Activated naive CD8-positive, alpha-beta T cell treated with anti-CD3 and anti-CD28 coated beads, Interleukin-2, amount 50 U/mL, for 24 hours (primary cell): ENCODE measurements around the gene PVALB.

Experiments
- ATAC-seq: fragments of 150-1000 bp; cut with Tn5 transposase; one replicate; pipeline ENCODE4 v1.10.0; 2021
- DNase-seq: peaks from one replicate; pipeline ENCODE4 v3.0.0; 2021
- H3K27ac Mint-ChIP-seq: one replicate; pipeline ENCODE4 v1.8.0; 2021; ENCODE audit warnings: mild to moderate bottlenecking, mixed read lengths
- H3K27me3 Mint-ChIP-seq: one replicate; pipeline ENCODE4 v1.8.0; 2021; ENCODE audit warnings: mixed read lengths
- H3K36me3 Mint-ChIP-seq: one replicate; pipeline ENCODE4 v1.8.0; 2021; ENCODE audit warnings: low read depth, mixed read lengths
- H3K4me1 Mint-ChIP-seq: one replicate; pipeline ENCODE4 v1.8.0; 2021; ENCODE audit warnings: mixed read lengths
- H3K4me3 Mint-ChIP-seq: one replicate; pipeline ENCODE4 v1.8.0; 2021; ENCODE audit warnings: mild to moderate bottlenecking, moderate library complexity, mixed read lengths
- H3K9me3 Mint-ChIP-seq: one replicate; pipeline ENCODE4 v1.8.0; 2021; ENCODE audit warnings: mixed read lengths

The PVALB gene

GRCh38 chr22:36776722-36777121 is 40.1 kb downstream of the PVALB start:
- peak overlapping the region; percentile 83 for H3K27ac Mint-ChIP-seq
- DNase-seq (peak; percentile 16), ATAC-seq (no peak)
- no peaks in the 10 kb centered on the region for H3K27me3 Mint-ChIP-seq
- H3K4me3 Mint-ChIP-seq = peak overlapping the region; percentile 87
- peaks cover 46% of the 10 kb centered on the region for H3K4me1 Mint-ChIP-seq
- no peaks in the 10 kb centered on the region for H3K36me3 Mint-ChIP-seq
- no peaks in the 10 kb centered on the region for H3K9me3 Mint-ChIP-seq

DNA sequence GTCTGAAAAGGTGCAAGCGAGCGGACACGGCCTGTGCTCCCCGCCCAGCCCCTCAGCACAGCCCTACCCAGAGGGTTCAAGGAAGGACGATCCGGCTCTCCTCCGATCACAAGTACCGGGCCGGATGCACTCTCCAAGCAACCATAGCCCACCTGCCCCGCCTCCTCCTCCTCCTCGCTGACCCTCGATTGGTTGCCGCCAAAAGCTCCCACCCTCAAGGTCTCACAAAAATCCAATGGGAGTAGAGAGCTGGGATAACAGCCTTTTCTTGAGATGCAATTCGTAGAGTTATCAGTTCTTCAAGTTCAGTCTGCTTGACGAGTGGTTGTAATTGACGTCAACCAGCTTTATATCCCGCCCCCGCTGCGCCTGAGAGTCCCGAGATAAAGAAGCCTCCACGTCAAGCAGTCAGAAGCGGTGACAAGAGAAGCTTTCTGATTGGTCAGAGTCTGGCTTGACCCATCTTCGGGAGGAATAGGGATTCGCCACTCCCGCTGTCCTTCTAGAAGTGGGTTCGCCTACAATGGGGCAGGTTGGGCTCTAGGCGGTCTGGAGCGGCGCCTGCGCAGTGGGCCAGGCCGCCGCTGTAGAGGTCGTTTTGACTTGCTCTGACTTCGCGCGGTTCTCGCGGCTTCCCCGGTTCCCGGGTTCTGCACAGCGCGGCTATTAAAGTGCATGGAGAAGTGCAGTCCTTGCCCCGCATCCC is 40.7 kb downstream of the PVALB start, which contains the start of gene IFT27:
IFT27 (minus strand) TSS at position 156 of the 706 bp plus-strand sequence. CDS start 412 bp downstream, outside the sequence.
- peak; percentile 93 for DNase-seq
- peak; percentile 97 for ATAC-seq
- Mint-ChIP-seq H3K27ac (peak within 1 kb of the TSS; percentile 83), H3K4me3 (peak within 1 kb of the TSS; percentile 87), H3K4me1 (peaks cover 40% of the 10 kb centered on the region), H3K27me3 (no peaks in the 10 kb centered on the region), H3K9me3 (no peaks in the 10 kb centered on the region), H3K36me3 (no peaks in the 10 kb centered on the region)

DNA sequence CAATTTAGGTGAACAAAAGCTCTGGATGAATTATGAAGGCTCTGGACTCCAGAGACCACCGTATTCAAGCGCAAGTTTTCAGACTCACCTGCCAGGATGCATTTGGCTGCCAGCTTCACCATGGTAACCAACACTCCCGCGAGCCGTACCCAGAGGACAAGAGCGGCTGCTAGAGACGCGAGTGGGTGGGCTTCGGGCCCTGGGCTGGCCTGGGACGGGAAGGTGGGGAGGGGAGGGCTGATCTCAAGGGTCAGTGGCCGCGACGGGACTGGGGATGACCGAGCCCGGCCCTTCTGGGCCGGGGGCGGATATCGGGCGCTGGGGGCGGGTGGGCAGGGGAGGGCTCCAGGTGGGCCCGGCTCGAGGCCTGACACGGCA is 41.3 kb downstream of the PVALB start:
- H3K4me1 Mint-ChIP-seq = peaks cover 40% of the 10 kb centered on the region
- peak overlapping the region; percentile 87 for H3K4me3 Mint-ChIP-seq
- ATAC-seq (no peak), DNase-seq (peak; percentile 33)
- no peaks in the 10 kb centered on the region for H3K36me3 Mint-ChIP-seq
- H3K27me3 Mint-ChIP-seq = no peaks in the 10 kb centered on the region
- no peaks in the 10 kb centered on the region for H3K9me3 Mint-ChIP-seq
- H3K27ac Mint-ChIP-seq = peak overlapping the region; percentile 83

DNA sequence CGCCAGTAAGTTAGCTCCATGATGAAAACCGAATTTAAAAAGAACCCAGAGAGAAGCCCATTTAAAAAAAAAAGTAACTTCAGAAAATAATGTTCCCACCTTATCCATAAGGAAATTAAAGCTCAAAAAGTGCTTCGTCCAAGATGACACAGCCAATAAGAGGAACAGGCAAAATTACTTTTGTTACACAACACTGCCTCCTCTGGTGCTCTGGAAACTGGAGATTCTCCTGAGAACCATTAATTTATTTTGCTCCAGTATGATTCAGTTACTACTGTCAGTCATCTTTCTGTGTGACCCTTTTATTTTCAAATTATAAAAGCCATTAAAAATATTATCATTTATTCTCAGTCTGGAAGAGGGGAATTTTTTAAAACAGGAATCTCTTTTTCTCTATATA is 42.9 kb downstream of the PVALB start:
- ATAC-seq (no peak), DNase-seq (no peak)
- no peaks in the 10 kb centered on the region for H3K27me3 Mint-ChIP-seq
- no peak overlapping the region for H3K27ac Mint-ChIP-seq
- peaks cover 38% of the 10 kb centered on the region for H3K4me1 Mint-ChIP-seq
- H3K36me3 Mint-ChIP-seq = no peaks in the 10 kb centered on the region
- no peaks in the 10 kb centered on the region for H3K9me3 Mint-ChIP-seq
- no peak overlapping the region for H3K4me3 Mint-ChIP-seq

GRCh38 chr22:36772451-36772850 is 44.4 kb downstream of the PVALB start:
- Mint-ChIP-seq H3K36me3 (no peaks in the 10 kb centered on the region), H3K4me1 (peaks cover 24% of the 10 kb centered on the region), H3K27ac (no peak overlapping the region), H3K27me3 (no peaks in the 10 kb centered on the region), H3K9me3 (no peaks in the 10 kb centered on the region), H3K4me3 (no peak overlapping the region)
- no peak for DNase-seq
- no peak for ATAC-seq

DNA sequence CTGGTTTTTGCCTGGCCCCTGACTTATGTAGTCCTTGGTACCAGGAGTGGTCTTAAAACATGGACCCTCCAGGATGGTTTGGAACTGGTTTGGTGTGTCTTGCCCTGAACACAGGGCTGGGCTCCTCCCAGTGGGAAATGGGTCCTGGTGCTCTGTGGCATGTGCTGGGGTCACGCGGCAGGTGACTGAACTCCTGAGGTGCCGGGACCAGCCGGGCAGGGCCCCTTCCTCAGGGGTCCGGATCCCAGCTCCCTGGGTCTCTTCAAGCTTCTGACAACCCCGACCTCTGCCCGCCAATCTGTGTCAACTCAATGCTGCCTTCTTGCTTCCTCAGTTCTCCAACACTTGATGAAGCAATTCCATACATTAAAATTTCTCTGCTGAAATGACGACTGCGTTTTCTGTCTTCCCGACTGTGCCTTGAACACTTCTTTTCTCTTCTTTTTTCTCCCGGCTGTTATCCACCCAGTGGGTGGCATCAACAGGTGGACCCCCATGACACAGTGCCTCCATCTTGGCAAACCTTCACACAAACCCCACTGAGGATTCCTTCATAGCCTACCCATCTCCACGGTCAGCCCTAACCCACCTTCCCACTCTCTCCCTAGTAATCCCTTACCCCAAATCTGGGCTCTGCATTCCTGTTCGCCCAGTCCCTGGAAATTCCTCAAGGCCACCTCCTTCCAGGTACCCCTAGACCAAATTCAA is 45.3 kb downstream of the PVALB start:
- Mint-ChIP-seq H3K36me3 (no peaks in the 10 kb centered on the region), H3K27ac (no peak overlapping the region)

GRCh38 chr22:36770513-36771231 is 46.2 kb downstream of the PVALB start:
- Mint-ChIP-seq H3K36me3 (no peaks in the 10 kb centered on the region), H3K27ac (no peak overlapping the region), H3K9me3 (no peaks in the 10 kb centered on the region), H3K27me3 (no peaks in the 10 kb centered on the region), H3K4me3 (no peak overlapping the region), H3K4me1 (peaks cover 12% of the 10 kb centered on the region)
- no peak for ATAC-seq
- DNase-seq = no peak

More for the DNA sequence above, 45.3 kb downstream of the PVALB start:
- H3K4me3 Mint-ChIP-seq = no peak overlapping the region
- no peaks in the 10 kb centered on the region for H3K9me3 Mint-ChIP-seq
- DNase-seq (no peak), ATAC-seq (no peak)
- no peaks in the 10 kb centered on the region for H3K27me3 Mint-ChIP-seq
- H3K4me1 Mint-ChIP-seq = peaks cover 15% of the 10 kb centered on the region

DNA sequence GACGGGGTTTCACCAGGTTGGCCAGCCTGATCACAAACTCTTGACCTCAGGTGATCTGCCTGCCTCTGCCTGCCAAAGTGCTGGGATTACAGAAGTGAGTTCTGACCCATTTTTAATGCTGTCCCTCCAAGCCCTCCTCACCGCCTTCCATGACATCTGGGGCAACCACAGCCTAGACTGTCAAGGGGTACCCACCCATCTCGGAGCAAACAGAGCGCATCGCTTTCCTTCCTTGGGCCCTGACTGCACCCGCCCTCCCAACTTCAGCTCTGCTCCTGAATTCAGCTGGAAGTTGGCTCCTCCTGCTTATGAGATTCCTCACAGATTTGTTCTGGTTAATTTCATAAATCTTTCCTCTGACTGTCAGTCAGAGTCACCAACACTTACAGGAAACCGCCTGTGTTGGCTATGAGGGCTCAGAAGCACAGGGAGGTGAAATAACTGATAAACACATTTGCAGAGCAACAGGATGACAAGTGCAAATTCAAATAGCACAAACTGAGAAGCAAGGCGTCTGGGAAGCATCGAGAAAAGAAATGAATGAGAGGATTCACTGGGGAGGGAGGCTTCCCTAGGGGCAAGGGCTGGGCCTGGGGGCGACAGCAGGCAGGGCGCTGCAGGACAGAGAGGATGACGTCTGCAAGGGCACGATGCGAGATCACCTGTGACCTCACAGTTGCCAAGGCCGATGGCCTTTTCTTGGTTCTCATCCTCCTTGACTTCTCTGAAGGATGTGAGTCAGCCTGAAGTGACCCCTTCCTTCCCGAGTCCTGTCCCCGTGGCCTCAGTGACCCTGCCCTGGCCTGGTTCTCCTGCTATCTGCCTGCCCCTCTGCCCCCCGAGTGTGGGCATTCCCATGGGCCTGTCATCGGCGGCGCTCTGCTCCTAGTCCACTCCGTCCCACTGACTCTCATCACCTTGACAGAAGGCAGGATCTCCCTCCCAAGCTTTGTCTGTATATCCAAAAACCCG is 47.0 kb downstream of the PVALB start:
- DNase-seq (no peak), ATAC-seq (no peak)
- Mint-ChIP-seq H3K9me3 (no peaks in the 10 kb centered on the region), H3K27ac (no peak overlapping the region), H3K36me3 (no peaks in the 10 kb centered on the region), H3K27me3 (no peaks in the 10 kb centered on the region), H3K4me1 (peaks cover 6% of the 10 kb centered on the region), H3K4me3 (no peak overlapping the region)

DNA sequence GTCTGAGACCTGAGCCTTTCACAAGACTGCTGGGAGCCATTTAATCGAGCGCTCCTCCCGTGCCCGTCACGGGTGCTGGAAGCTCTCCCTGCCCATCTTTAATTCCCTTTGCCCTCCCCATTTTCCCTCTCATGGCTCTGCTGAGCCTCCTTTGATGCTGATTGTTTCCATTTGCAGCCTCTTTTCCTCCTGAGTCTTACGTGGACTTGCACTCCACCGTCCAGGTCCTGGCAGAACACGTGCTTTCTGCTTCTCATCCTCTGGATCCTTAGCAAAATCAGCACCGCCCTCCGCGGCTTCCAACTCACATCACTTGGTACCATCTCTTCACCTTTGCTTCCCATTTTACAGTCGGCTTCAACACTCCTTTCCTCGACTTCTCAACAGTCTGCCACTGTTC is 48.2 kb downstream of the PVALB start:
- Mint-ChIP-seq H3K36me3 (no peaks in the 10 kb centered on the region), H3K27ac (no peak overlapping the region), H3K4me3 (no peak overlapping the region), H3K4me1 (peaks cover 3% of the 10 kb centered on the region), H3K27me3 (no peaks in the 10 kb centered on the region), H3K9me3 (no peaks in the 10 kb centered on the region)
- no peak for DNase-seq
- no peak for ATAC-seq

DNA sequence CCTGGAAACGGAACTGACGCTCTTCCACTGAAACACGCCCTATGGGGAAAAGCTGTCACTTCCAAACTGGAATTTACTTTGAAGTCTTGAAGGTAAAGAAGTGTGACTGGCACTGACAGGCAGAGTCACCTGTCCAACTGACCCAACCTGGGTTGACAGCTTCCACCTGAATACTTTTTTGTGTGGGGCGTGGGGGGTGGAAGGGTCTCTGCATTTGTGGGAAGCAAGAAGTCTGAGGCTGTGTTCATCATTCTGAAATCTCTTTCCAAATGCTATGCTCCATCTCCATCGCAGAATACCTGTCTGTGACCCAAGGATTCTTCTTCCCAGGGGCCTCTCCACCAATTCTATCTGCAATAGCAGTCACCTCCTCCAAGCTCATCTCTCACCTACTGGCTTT is 48.7 kb downstream of the PVALB start:
- ATAC-seq (no peak), DNase-seq (no peak)
- Mint-ChIP-seq H3K27ac (no peak overlapping the region), H3K9me3 (no peaks in the 10 kb centered on the region), H3K27me3 (no peaks in the 10 kb centered on the region), H3K4me3 (no peak overlapping the region), H3K4me1 (peaks cover 2% of the 10 kb centered on the region), H3K36me3 (no peaks in the 10 kb centered on the region)

- Mint-ChIP-seq H3K9me3 (no peaks in the 10 kb centered on the region), H3K27ac (no peak overlapping the region), H3K4me1 (peaks cover 2% of the 10 kb centered on the region), H3K27me3 (no peaks in the 10 kb centered on the region), H3K4me3 (no peak overlapping the region), H3K36me3 (peaks cover 2% of the 10 kb centered on the region)
- DNase-seq (no peak), ATAC-seq (no peak)
Measured at GRCh38 chr22:36767035-36767775, 49.6 kb downstream of the PVALB start.

GRCh38 chr22:36765943-36766450 is 50.8 kb downstream of the PVALB start:
- no peak for ATAC-seq
- no peaks in the 10 kb centered on the region for H3K27me3 Mint-ChIP-seq
- H3K4me1 Mint-ChIP-seq = peaks cover 2% of the 10 kb centered on the region
- H3K36me3 Mint-ChIP-seq = peaks cover 2% of the 10 kb centered on the region
- no peak overlapping the region for H3K27ac Mint-ChIP-seq
- DNase-seq = no peak
- no peaks in the 10 kb centered on the region for H3K9me3 Mint-ChIP-seq
- H3K4me3 Mint-ChIP-seq = no peak overlapping the region

DNA sequence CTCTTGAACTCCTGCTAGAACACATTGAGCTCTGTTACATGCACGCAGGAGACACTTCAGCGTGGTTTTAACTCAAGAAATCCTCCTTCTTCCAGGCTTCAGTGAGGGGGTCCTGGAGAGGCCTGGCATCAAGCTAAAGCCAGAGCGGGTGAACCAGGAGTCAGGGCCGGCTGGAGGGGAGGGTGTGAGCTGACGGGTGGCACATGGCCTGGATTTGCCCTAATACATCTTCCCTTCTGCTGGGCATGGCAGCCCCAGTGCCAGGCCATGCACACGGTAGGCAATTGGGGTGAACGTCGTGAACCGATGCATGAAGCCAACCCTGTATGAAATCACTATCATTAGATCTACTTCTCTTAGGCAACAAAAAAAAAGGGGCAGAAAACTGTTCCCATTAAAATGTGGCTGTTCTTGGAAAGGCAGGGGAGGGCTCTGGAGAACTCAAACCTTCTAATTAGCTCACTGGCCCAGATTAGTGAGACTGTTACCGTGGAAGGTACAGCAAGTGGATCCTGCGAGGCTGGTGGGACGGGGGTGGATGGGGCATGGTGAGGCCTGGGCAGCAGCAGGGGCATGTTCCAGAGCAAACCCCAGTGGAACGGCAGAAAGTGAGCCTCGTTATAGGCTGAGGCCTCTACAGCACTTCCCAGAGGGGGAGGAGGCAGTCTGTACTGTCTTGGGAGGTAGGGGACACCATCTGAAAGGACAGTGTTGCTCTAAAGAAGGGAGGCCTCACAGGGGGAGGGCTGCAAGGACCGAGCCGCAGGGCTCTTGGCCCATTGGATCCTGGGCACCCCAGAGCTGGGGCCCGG is 51.5 kb downstream of the PVALB start:
- no peak overlapping the region for H3K27ac Mint-ChIP-seq
- H3K4me1 Mint-ChIP-seq = peaks cover 2% of the 10 kb centered on the region
- no peak for ATAC-seq
- H3K4me3 Mint-ChIP-seq = no peak overlapping the region
- no peaks in the 10 kb centered on the region for H3K9me3 Mint-ChIP-seq
- no peak for DNase-seq
- no peaks in the 10 kb centered on the region for H3K27me3 Mint-ChIP-seq
- H3K36me3 Mint-ChIP-seq = peaks cover 2% of the 10 kb centered on the region
